Hepatocyte (in vitro differentiated cells): Measurements from ENCODE around the gene LEP. TPM values are rescaled to one million over a fixed set of nuclear protein-coding genes. Genes with fewer than 3 reads are reported as not detected.

ENCODE experiments used
- DNase-seq: peaks from one replicate; pipeline ENCODE4 v3.0.0-alpha.2; 2016; ENCODE audit warnings: low spot score
- H2AFZ ChIP-seq: fragments of 200-600 bp; sonication (generic); 2 replicates; pipeline ENCODE4 v1.6.0; 2016; ENCODE audit warnings: antibody characterized with exemption, mild to moderate bottlenecking
- H3K27ac ChIP-seq: fragments of 200-600 bp; sonication (generic); 2 replicates; pipeline ENCODE4 v1.5.1; 2016; ENCODE audit warnings: mild to moderate bottlenecking
- H3K27me3 ChIP-seq: fragments of 200-600 bp; sonication (generic); 2 replicates; pipeline ENCODE4 v1.6.1; 2016
- H3K36me3 ChIP-seq: fragments of 200-600 bp; sonication (generic); replicated peaks from 2 replicates; pipeline ENCODE4 v1.5.1; 2016; ENCODE audit warnings: low read depth; ENCODE audit not compliant: insufficient read depth
- H3K4me1 ChIP-seq: fragments of 200-600 bp; sonication (generic); 2 replicates; pipeline ENCODE4 v1.5.1; 2016; ENCODE audit warnings: mild to moderate bottlenecking, moderate library complexity; ENCODE audit not compliant: insufficient read depth
- H3K4me2 ChIP-seq: fragments of 200-600 bp; sonication (generic); 2 replicates; pipeline ENCODE4 v1.6.0; 2016
- H3K4me3 ChIP-seq: fragments of 200-600 bp; sonication (generic); 2 replicates; pipeline ENCODE4 v1.5.1; 2016; ENCODE audit warnings: mild to moderate bottlenecking
- H3K79me2 ChIP-seq: fragments of 200-600 bp; sonication (generic); 2 replicates; pipeline ENCODE4 v1.6.0; 2017; ENCODE audit warnings: mild to moderate bottlenecking
- H3K9me2 ChIP-seq: fragments of 200-600 bp; sonication (generic); replicated peaks from 2 replicates; pipeline ENCODE4 v1.6.0; 2017; ENCODE audit warnings: mild to moderate bottlenecking; ENCODE audit not compliant: insufficient read depth
- H3K9me3 ChIP-seq: fragments of 200-600 bp; sonication (generic); 2 replicates; pipeline ENCODE4 v1.5.1; 2016; ENCODE audit warnings: low read depth, mild to moderate bottlenecking
- H4K20me1 ChIP-seq: fragments of 200-600 bp; sonication (generic); 2 replicates; pipeline ENCODE4 v1.6.0; 2016; ENCODE audit warnings: mild to moderate bottlenecking; ENCODE audit not compliant: insufficient read depth, poor library complexity, severe bottlenecking
- CTCF ChIP-seq: fragments of 200-600 bp; sonication (generic); IDR thresholded peaks from 2 replicates; pipeline ENCODE4 v1.5.1; 2016; ENCODE audit warnings: antibody characterized with exemption, mild to moderate bottlenecking; ENCODE audit not compliant: poor library complexity
- EZH2 ChIP-seq: fragments of 200-600 bp; sonication (generic); IDR thresholded peaks from 2 replicates; pipeline ENCODE4 v1.6.1; 2016; ENCODE audit warnings: antibody characterized with exemption, mild to moderate bottlenecking, borderline replicate concordance
- EZH2phosphoT487 ChIP-seq: fragments of 200-600 bp; sonication (generic); IDR thresholded peaks from one replicate; pipeline ENCODE4 v1.6.1; 2018; ENCODE audit warnings: antibody characterized with exemption, mild to moderate bottlenecking, low read depth, moderate library complexity; ENCODE audit not compliant: unreplicated experiment, severe bottlenecking
- WGBS: methylation state at CpG from one replicate; pipeline ENCODE4 v1.1.6; 2016; ENCODE audit warnings: low lambda C conversion rate; ENCODE audit errors: missing lambda C conversion rate; 5-methylcytosine and 5-hydroxymethylcytosine counted together
- polyA plus RNA-seq: library from polyadenylated mRNA; unstranded; fragments of >200 nt; fragmentation: Nextera tagmentation; extraction: Ambion mirVana; gene quantifications from 2 replicates; pipeline ENCODE4 v1.2.1, GENCODE V29; 2016
- total RNA-seq: library from RNA; depleted of rRNA; stranded (reverse); fragments of >200 nt; gene quantifications from 2 replicates; pipeline ENCODE4 v1.2.3, GENCODE V29; 2014

LEP gene
- total and polyA plus RNA-seq, 2 experiments from 2014 or later = not detected

GRCh38 chr7:128197589-128197988 lies 43.5 kb upstream of the LEP start:
- TF ChIP-seq EZH2phosphoT487 (no peak), EZH2 (no peak), CTCF (no peak)
- WGBS = 86% methylated on average over 1 of the region's 1 CpG
- H3K4me2 ChIP-seq = no peak overlapping the region
- H3K27me3 ChIP-seq = peaks cover 32% of the 10 kb centered on the region
- H3K4me3 ChIP-seq = no peak overlapping the region
- H4K20me1 ChIP-seq = no peaks in the 10 kb centered on the region
- H3K36me3 ChIP-seq = no peaks in the 10 kb centered on the region
- H3K9me3 ChIP-seq = no peaks in the 10 kb centered on the region
- H3K4me1 ChIP-seq = peaks cover 6% of the 10 kb centered on the region
- no peak for DNase-seq
- no peak overlapping the region for H3K27ac ChIP-seq
- no peaks in the 10 kb centered on the region for H3K9me2 ChIP-seq
- H3K79me2 ChIP-seq = no peaks in the 10 kb centered on the region
- H2AFZ ChIP-seq = no peak overlapping the region

- no peaks in the 10 kb centered on the region for H3K9me3 ChIP-seq
- no peaks in the 10 kb centered on the region for H3K36me3 ChIP-seq
- no peak for DNase-seq
- H3K27me3 ChIP-seq = peaks cover 33% of the 10 kb centered on the region
- 80% methylated on average over 4 of the region's 4 CpGs for whole genome bisulfite sequencing
- no peak overlapping the region for H3K27ac ChIP-seq
- no peak for TF ChIP-seq CTCF
- TF ChIP-seq EZH2phosphoT487 = no peak
- TF ChIP-seq EZH2 = no peak
- H2AFZ ChIP-seq = no peak overlapping the region
- no peaks in the 10 kb centered on the region for H4K20me1 ChIP-seq
- H3K4me1 ChIP-seq = peaks cover 6% of the 10 kb centered on the region
- H3K4me2 ChIP-seq = no peak overlapping the region
- H3K4me3 ChIP-seq = no peak overlapping the region
- no peaks in the 10 kb centered on the region for H3K9me2 ChIP-seq
- H3K79me2 ChIP-seq = no peaks in the 10 kb centered on the region
Measured at GRCh38 chr7:128197989-128198580, 43.0 kb upstream of the LEP start.

- peaks cover 6% of the 10 kb centered on the region for H3K4me1 ChIP-seq
- H3K4me2 ChIP-seq = no peak overlapping the region
- H3K9me3 ChIP-seq = no peaks in the 10 kb centered on the region
- H3K4me3 ChIP-seq = no peak overlapping the region
- 76% methylated on average over 6 of the region's 6 CpGs for WGBS
- no peaks in the 10 kb centered on the region for H3K79me2 ChIP-seq
- H2AFZ ChIP-seq = no peak overlapping the region
- no peak overlapping the region for H3K27ac ChIP-seq
- no peaks in the 10 kb centered on the region for H4K20me1 ChIP-seq
- no peaks in the 10 kb centered on the region for H3K36me3 ChIP-seq
- H3K9me2 ChIP-seq = no peaks in the 10 kb centered on the region
- peaks cover 48% of the 10 kb centered on the region for H3K27me3 ChIP-seq
- no peak for TF ChIP-seq CTCF
- TF ChIP-seq EZH2 = no peak
- TF ChIP-seq EZH2phosphoT487 = no peak
- DNase-seq = no peak
Measured at GRCh38 chr7:128200376-128200775, 40.7 kb upstream of the LEP start.
